Spinal cord (tissue), 10 donors: Measurements from ENCODE around the gene UVRAG. TPM values are rescaled to one million over a fixed set of nuclear protein-coding genes. Genes with fewer than 3 reads are reported as not detected.

Source experiments
- DNase-seq, 6 donors: peaks; one replicate each; pipeline versions ENCODE4 v3.0.0 to v3.0.0-alpha.2; 2013 to 2015; ENCODE audit warnings: low spot score in 6 of 6, low read depth in 4 of 6
- H3K27ac ChIP-seq: one replicate; pipeline ENCODE4 v1.5.1; 2013; ENCODE audit warnings: low read depth, low read length, control low read depth
- H3K27me3 ChIP-seq: one replicate; pipeline ENCODE4 v1.6.1; 2013; ENCODE audit warnings: low read length; ENCODE audit not compliant: control insufficient read depth, insufficient read depth
- H3K36me3 ChIP-seq: one replicate; pipeline ENCODE4 v1.6.1; 2013; ENCODE audit warnings: low read length; ENCODE audit not compliant: control insufficient read depth, insufficient read depth
- H3K4me1 ChIP-seq: one replicate; pipeline ENCODE4 v1.6.1; 2013; ENCODE audit warnings: low read length; ENCODE audit not compliant: control insufficient read depth, insufficient read depth
- H3K4me3 ChIP-seq: one replicate; pipeline ENCODE4 v1.5.1; 2013; ENCODE audit warnings: low read depth, low read length, control low read depth
- H3K9me3 ChIP-seq: one replicate; pipeline ENCODE4 v1.6.1; 2013; ENCODE audit warnings: low read length; ENCODE audit not compliant: control insufficient read depth, insufficient read depth
- WGBS: methylation state at CpG from one replicate; pipeline ENCODE4 v1.1.5; 2013; ENCODE audit warnings: missing lambda C conversion rate; ENCODE audit not compliant: insufficient coverage; 5-methylcytosine and 5-hydroxymethylcytosine counted together
- polyA plus RNA-seq, 2 donors: library from polyadenylated mRNA; unstranded; fragments of 120-200 nt; gene quantifications; one replicate each; pipeline ENCODE4 v1.2.1, GENCODE V29; 2013; ENCODE audit not compliant: insufficient read length in 2 of 2
- total RNA-seq, 2 donors: library from RNA; depleted of rRNA in 1 of 2; stranded (reverse); fragments of 120-200 nt in 1 of 2; fragments of >200 nt in 1 of 2; gene quantifications; one replicate each; pipeline versions ENCODE4 v1.2.3 to v1.2.4, GENCODE V29; 2013 to 2014
- donor health status: healthy.

The UVRAG gene
- total and polyA plus RNA-seq, 4 donors: 17.8 to 40.8 (median 22.3) TPM

DNA sequence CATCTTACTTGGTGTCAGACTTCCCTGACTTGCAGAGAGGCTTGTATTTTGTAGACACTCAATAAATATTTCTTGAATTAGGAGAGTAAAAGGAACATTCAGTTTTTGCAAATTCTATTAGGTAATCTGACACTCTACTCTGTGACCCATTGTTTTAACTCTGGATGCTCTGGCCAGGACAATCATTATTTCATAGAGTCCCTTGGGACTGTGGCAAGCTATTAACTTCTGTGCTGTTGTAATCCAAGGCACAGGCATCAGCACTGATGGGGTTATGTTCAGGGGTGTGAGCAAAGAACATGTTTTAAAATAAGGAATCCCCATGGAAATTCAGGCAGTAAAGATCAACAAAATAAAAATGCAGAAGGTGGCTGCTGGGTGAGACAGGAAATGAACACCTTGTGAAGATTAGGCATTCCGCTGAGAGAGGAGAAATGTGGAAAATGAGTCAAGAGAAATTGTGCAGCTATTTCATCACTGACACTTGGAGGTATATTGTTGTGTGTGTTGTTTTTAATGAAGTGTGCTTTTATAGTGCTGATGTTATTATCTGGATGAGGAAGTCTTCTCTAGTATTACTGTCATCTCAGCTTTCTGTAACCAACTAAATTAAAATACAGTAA, 216.1 kb downstream of the UVRAG start:
- Histone ChIP-seq H3K4me3 (no peak overlapping the region), H3K9me3 (no peaks in the 10 kb centered on the region), H3K27me3 (no peaks in the 10 kb centered on the region), H3K36me3 (no peaks in the 10 kb centered on the region), H3K27ac (no peak overlapping the region), H3K4me1 (no peaks in the 10 kb centered on the region)
- peak in 1 of 6 donors; percentile 41 for DNase-seq
- WGBS: 92% methylated on average over 1 of the region's 1 CpG

DNA sequence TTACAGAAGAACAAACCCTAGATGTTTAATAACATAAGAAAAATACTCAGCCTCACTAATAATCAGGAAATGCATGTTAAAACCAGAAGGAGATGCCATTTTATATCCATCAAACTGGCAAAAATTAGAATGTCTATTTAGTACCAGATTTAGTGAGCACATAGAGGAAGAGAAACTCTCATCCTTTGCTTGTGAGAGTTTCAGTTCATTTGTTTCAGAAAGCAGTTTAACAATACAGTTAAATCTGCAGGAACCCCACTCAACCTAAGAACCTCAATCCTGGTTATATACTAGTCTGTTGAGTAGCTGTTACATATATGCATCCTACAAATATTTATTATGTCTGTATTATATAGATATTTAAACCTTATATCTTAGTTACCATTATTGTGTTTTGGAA, 218.7 kb downstream of the UVRAG start:
- no peaks in the 10 kb centered on the region for H3K9me3 ChIP-seq
- no peaks in the 10 kb centered on the region for H3K4me1 ChIP-seq
- H3K27me3 ChIP-seq: no peaks in the 10 kb centered on the region
- no peaks in the 10 kb centered on the region for H3K36me3 ChIP-seq
- DNase-seq: no peak
- H3K27ac ChIP-seq: no peak overlapping the region
- H3K4me3 ChIP-seq: no peak overlapping the region

DNA sequence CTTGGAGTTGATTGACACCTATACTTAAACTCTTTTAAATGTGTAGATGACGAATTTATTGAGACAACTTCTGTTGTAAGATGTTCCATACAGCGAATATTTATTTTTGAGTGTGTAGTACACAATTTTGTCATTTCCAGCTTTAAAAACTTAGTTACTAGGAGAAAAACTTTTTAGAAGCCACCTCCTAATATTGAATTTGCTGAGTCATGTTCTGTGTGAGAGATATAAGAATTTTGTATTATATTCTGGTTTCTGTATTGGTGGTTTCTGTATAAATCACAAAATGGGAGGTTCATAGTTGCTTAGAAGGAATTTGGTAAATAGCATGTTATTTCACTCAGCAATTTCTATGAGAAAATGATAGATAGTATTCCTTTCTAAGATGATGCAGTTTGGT, 220.0 kb downstream of the UVRAG start:
- no peak for DNase-seq
- Histone ChIP-seq H3K4me1 (no peaks in the 10 kb centered on the region), H3K27ac (no peak overlapping the region), H3K4me3 (no peak overlapping the region), H3K36me3 (no peaks in the 10 kb centered on the region), H3K9me3 (no peaks in the 10 kb centered on the region), H3K27me3 (no peaks in the 10 kb centered on the region)
- WGBS: no CpG with 5 or more reads among the region's 2 CpGs

DNA sequence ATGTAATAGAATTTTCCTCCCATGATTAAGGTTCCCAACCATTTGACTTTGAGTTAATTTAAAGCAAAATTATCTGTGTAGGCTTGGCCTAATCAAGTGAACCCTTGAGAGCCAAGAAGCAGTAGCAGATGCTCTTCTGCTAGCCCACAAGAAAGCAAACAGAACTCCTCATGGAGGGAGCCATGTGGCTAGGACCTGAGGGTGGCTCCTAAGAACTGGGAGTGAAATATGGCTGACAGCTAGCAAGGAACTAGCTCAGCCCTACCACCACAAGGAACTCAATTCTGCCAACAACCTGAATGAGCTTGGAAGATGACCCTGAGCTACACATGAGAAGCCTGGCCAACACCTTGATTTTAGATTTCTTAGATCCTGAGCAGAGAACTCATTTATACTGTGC, 223.6 kb downstream of the UVRAG start:
- no peaks in the 10 kb centered on the region for H3K36me3 ChIP-seq
- DNase-seq: no peak
- no peaks in the 10 kb centered on the region for H3K27me3 ChIP-seq
- H3K4me3 ChIP-seq: no peak overlapping the region
- no peaks in the 10 kb centered on the region for H3K4me1 ChIP-seq
- H3K9me3 ChIP-seq: no peaks in the 10 kb centered on the region
- no peak overlapping the region for H3K27ac ChIP-seq

DNA sequence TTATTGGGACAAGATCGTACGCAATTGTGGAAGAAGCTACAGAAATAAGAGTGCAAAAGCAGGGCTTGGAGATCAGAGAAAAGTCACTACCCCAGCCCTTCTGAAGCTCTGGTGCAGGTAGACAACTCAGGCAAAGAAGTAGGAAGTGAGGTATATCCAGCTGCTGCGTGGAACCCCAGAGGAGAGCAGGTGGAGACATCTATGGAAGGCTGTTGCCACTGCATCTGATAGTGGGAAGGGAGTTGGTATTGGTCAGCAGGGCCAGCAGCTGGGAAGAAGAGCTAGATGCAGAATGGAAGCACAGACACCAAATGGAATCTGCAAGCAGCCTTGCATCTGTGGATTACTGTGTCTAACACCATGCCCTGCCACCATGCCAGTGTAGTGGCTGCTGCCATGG, 226.2 kb downstream of the UVRAG start:
- WGBS: 87% methylated on average over 3 of the region's 3 CpGs

DNA sequence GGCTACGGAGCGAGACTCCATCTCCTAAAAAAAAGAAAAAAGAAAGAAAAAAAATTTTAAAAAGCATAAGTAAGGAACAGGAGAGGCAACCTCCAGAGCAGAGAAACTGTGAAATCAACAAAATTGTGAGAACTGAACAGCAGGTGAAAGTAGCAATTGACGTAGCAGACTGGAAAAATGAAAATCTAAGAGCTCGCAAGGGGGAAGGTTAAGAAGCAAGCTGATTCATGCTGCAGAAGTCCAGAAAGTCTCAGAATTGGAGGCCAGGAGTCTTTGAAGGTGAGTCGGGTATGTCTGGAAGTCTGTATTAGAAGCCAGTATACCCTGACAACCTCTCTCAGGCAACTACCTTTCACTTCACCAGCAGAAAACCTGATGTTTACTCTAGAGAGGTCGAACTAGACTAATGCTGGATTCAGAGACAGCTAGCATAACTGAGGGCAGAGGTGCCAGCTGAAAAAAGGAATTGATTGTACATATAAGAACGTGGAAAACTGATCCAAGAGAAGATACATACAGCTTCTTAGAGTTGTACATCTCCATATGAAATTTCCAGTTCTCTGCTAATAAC, 229.8 kb downstream of the UVRAG start:
- Histone ChIP-seq H3K27ac (no peak overlapping the region), H3K4me1 (peaks cover 5% of the 10 kb centered on the region), H3K4me3 (no peak overlapping the region), H3K9me3 (peaks cover 2% of the 10 kb centered on the region), H3K27me3 (no peaks in the 10 kb centered on the region), H3K36me3 (no peaks in the 10 kb centered on the region)
- 90% methylated on average over 1 of the region's 7 CpGs for WGBS
- DNase-seq: no peak

More for the DNA sequence above, 226.2 kb downstream of the UVRAG start:
- Histone ChIP-seq H3K4me1 (peaks cover 5% of the 10 kb centered on the region), H3K36me3 (no peaks in the 10 kb centered on the region), H3K27ac (no peak overlapping the region), H3K27me3 (no peaks in the 10 kb centered on the region), H3K4me3 (no peak overlapping the region), H3K9me3 (no peaks in the 10 kb centered on the region)
- no peak for DNase-seq

DNA sequence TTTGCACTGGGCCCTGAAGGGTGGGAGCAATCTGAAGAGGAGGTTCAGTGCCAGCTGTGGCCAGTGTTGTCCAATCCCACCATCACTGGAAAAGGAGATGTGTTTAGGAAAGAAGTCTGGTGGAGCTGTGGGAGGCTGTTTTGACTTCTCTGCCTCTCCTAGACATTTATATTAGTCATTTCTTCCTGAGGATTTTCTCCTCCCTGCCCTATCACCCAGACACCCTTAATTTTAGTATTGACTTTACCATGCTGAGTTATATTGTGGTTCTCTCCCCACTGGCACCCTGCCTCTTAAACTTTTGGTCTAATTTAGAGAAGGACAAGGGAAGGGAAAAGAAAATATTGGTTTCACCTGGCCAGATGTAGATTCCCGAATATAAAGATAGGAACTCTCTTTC, 232.2 kb downstream of the UVRAG start:
- no peaks in the 10 kb centered on the region for H3K27me3 ChIP-seq
- no CpG with 5 or more reads among the region's 1 CpG for WGBS
- peaks cover 5% of the 10 kb centered on the region for H3K4me1 ChIP-seq
- peaks cover 2% of the 10 kb centered on the region for H3K9me3 ChIP-seq
- H3K36me3 ChIP-seq: no peaks in the 10 kb centered on the region
- DNase-seq: no peak
- H3K4me3 ChIP-seq: no peak overlapping the region
- H3K27ac ChIP-seq: no peak overlapping the region

DNA sequence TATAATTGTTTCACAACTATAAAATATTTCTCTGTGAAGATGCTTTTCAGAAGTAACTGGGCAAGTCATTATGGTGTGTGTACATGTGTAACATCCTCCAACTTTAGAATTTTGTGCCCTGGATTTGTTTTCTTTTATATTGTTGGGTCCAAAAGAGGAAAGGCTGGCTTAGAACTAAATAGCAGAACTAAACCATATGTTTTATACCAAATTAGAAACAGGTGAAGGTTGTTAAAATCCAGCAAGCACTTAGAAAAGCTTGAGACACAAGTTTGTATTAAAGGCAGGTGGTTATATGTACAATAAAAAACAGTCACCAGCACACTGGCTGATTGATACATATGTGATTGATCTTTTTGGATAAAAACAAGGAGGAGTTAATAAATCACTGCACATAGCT, 232.8 kb downstream of the UVRAG start:
- no peak overlapping the region for H3K27ac ChIP-seq
- no peaks in the 10 kb centered on the region for H3K36me3 ChIP-seq
- no peak for DNase-seq
- peaks cover 5% of the 10 kb centered on the region for H3K4me1 ChIP-seq
- H3K9me3 ChIP-seq: peaks cover 2% of the 10 kb centered on the region
- H3K27me3 ChIP-seq: no peaks in the 10 kb centered on the region
- H3K4me3 ChIP-seq: no peak overlapping the region

DNA sequence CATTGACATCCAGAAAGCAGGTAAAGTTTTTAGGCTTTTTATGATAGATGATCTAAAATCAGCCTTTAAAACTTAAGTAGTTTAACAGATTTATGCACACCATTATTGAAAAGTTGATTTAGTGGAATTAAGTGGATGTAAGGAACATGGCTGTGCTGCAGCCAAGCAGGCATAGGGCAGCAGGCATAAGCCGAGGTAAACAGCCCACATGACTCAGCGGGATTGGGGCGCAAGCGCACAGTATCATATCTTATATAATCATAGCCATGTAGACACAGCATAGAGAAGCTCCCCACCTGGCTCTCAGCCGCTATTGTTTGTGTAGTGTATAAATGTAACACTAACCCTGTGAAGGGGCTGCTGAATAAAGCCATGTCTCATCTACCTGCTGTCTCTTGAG, 233.8 kb downstream of the UVRAG start:
- peak in 1 of 6 donors; percentile 35 for DNase-seq
- Histone ChIP-seq H3K27ac (no peak overlapping the region), H3K4me1 (peaks cover 5% of the 10 kb centered on the region), H3K27me3 (no peaks in the 10 kb centered on the region), H3K4me3 (no peak overlapping the region), H3K36me3 (no peaks in the 10 kb centered on the region), H3K9me3 (peaks cover 2% of the 10 kb centered on the region)
- WGBS: no CpG with 5 or more reads among the region's 5 CpGs

DNA sequence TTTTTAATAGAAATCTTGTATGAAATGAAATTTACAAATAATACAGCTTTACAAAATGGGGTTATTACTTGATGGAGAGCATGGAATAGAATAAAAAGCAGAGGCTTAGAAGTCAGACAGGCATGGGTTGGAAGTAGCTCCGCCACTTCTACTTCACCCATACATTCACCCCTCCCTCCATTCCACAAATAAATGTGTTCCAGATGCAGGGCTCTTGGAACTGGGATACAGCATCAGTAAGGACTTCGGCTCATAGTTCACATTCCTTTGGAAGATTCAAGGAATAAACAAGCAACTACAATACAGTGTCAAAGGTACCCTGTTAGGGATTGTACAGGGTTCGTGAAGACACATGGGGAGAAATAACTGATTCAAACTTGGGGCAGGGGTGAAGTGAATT, 234.5 kb downstream of the UVRAG start:
- Histone ChIP-seq H3K4me1 (peaks cover 1% of the 10 kb centered on the region), H3K9me3 (peaks cover 2% of the 10 kb centered on the region), H3K36me3 (no peaks in the 10 kb centered on the region), H3K4me3 (no peak overlapping the region), H3K27me3 (no peaks in the 10 kb centered on the region), H3K27ac (no peak overlapping the region)
- DNase-seq: no peak
- 85% methylated on average over 2 of the region's 3 CpGs for WGBS
